ENCODE results near the gene CASQ1. TPM values are rescaled to one million over a fixed set of nuclear protein-coding genes. Genes with fewer than 3 reads are reported as not detected.

CASQ1 gene
- total RNA-seq, 1 donor = 0.36 TPM

- no peaks in the 10 kb centered on the region for H3K9me3 ChIP-seq (ENCODE audit: low read depth, low read length)
- H3K79me2 ChIP-seq (ENCODE audit: insufficient read depth, low read length) = no peaks in the 10 kb centered on the region
- TF ChIP-seq CTCF (IDR thresholded peaks at IDR 0.05; ENCODE audit: extremely low read depth, low read depth, low read length) = no peak
- H3K36me3 ChIP-seq (ENCODE audit: insufficient read depth, low read length) = no peaks in the 10 kb centered on the region
- no peak overlapping the region for H2AFZ ChIP-seq (ENCODE audit: low read length)
- no peak overlapping the region for H3K4me3 ChIP-seq (ENCODE audit: insufficient read depth, low read length)
- no peak for DNase-seq (ENCODE audit: insufficient read length, low spot score, missing footprints)
- H3K4me2 ChIP-seq (ENCODE audit: insufficient read depth, low read length) = no peak overlapping the region
- H3K27me3 ChIP-seq (ENCODE audit: insufficient read depth, low read length) = no peaks in the 10 kb centered on the region
- H3K4me1 ChIP-seq (ENCODE audit: insufficient read depth, low read length) = peaks cover 4% of the 10 kb centered on the region
- H4K20me1 ChIP-seq (ENCODE audit: insufficient read depth, low read length) = no peaks in the 10 kb centered on the region
- no peak overlapping the region for H3K27ac ChIP-seq (ENCODE audit: low read depth, low read length)
These were observed 6.9 kb downstream of the CASQ1 start for GRCh38 chr1:160197231-160197630.

GRCh38 chr1:160200786-160201185 is 10.4 kb downstream of the CASQ1 start:
- no peak for DNase-seq (ENCODE audit: insufficient read length, low spot score, missing footprints)
- H3K36me3 ChIP-seq (ENCODE audit: insufficient read depth, low read length) = no peaks in the 10 kb centered on the region
- H3K27ac ChIP-seq (ENCODE audit: low read depth, low read length) = no peak overlapping the region
- peaks cover 5% of the 10 kb centered on the region for H3K79me2 ChIP-seq (ENCODE audit: insufficient read depth, low read length)
- no peaks in the 10 kb centered on the region for H3K9me3 ChIP-seq (ENCODE audit: low read depth, low read length)
- no peaks in the 10 kb centered on the region for H4K20me1 ChIP-seq (ENCODE audit: insufficient read depth, low read length)
- H3K4me2 ChIP-seq (ENCODE audit: insufficient read depth, low read length) = no peak overlapping the region
- H3K4me1 ChIP-seq (ENCODE audit: insufficient read depth, low read length) = peaks cover 7% of the 10 kb centered on the region
- no peak overlapping the region for H3K4me3 ChIP-seq (ENCODE audit: insufficient read depth, low read length)
- TF ChIP-seq CTCF (IDR thresholded peaks at IDR 0.05; ENCODE audit: extremely low read depth, low read depth, low read length) = no peak
- no peak overlapping the region for H2AFZ ChIP-seq (ENCODE audit: low read length)
- no peaks in the 10 kb centered on the region for H3K27me3 ChIP-seq (ENCODE audit: insufficient read depth, low read length)

GRCh38 chr1:160204526-160205241 is 14.3 kb downstream of the CASQ1 start:
- Histone ChIP-seq H3K4me1 (ENCODE audit: insufficient read depth, low read length) (peaks cover 43% of the 10 kb centered on the region), H3K4me3 (ENCODE audit: insufficient read depth, low read length) (peak overlapping the region; percentile 94), H3K36me3 (ENCODE audit: insufficient read depth, low read length) (peaks cover 29% of the 10 kb centered on the region), H4K20me1 (ENCODE audit: insufficient read depth, low read length) (peaks cover 28% of the 10 kb centered on the region), H3K4me2 (ENCODE audit: insufficient read depth, low read length) (peak overlapping the region; percentile 65), H3K27ac (ENCODE audit: low read depth, low read length) (peak overlapping the region; percentile 34), H3K9me3 (ENCODE audit: low read depth, low read length) (no peaks in the 10 kb centered on the region), H2AFZ (ENCODE audit: low read length) (peak overlapping the region; percentile 76), H3K79me2 (ENCODE audit: insufficient read depth, low read length) (peaks cover 36% of the 10 kb centered on the region), H3K27me3 (ENCODE audit: insufficient read depth, low read length) (no peaks in the 10 kb centered on the region)
- peak; percentile 77 for DNase-seq (ENCODE audit: insufficient read length, low spot score, missing footprints)
- TF ChIP-seq CTCF (IDR thresholded peaks at IDR 0.05; ENCODE audit: extremely low read depth, low read depth, low read length) = no peak

GRCh38 chr1:160205242-160206035 is 15.1 kb downstream of the CASQ1 start, which contains the start of gene PEA15:
TSS of gene PEA15 (plus strand) at chr1:160205384. CDS start at chr1:160211545, 6,161 bp downstream.
- H4K20me1 ChIP-seq (ENCODE audit: insufficient read depth, low read length) = peaks cover 35% of the 10 kb centered on the region
- H3K4me3 ChIP-seq (ENCODE audit: insufficient read depth, low read length) = peak within 1 kb of the TSS; percentile 94
- H3K4me2 ChIP-seq (ENCODE audit: insufficient read depth, low read length) = peak within 1 kb of the TSS; percentile 95
- peaks cover 43% of the 10 kb centered on the region for H3K4me1 ChIP-seq (ENCODE audit: insufficient read depth, low read length)
- peak; percentile 97 for DNase-seq (ENCODE audit: insufficient read length, low spot score, missing footprints)
- H3K9me3 ChIP-seq (ENCODE audit: low read depth, low read length) = no peaks in the 10 kb centered on the region
- TF ChIP-seq CTCF (IDR thresholded peaks at IDR 0.05; ENCODE audit: extremely low read depth, low read depth, low read length) = no peak
- H3K79me2 ChIP-seq (ENCODE audit: insufficient read depth, low read length) = peaks cover 43% of the 10 kb centered on the region
- H3K27ac ChIP-seq (ENCODE audit: low read depth, low read length) = peak within 1 kb of the TSS; percentile 93
- H2AFZ ChIP-seq (ENCODE audit: low read length) = peak within 1 kb of the TSS; percentile 76
- H3K27me3 ChIP-seq (ENCODE audit: insufficient read depth, low read length) = no peaks in the 10 kb centered on the region
- peaks cover 37% of the 10 kb centered on the region for H3K36me3 ChIP-seq (ENCODE audit: insufficient read depth, low read length)
